Astrocyte of the hippocampus (primary cell): ENCODE measurements around the gene ATP11B.

Experiments
- DNase-seq: peaks from one replicate; pipeline ENCODE4 v3.0.0; 2011; ENCODE audit warnings: low read depth, low spot score

The ATP11B gene

DNA sequence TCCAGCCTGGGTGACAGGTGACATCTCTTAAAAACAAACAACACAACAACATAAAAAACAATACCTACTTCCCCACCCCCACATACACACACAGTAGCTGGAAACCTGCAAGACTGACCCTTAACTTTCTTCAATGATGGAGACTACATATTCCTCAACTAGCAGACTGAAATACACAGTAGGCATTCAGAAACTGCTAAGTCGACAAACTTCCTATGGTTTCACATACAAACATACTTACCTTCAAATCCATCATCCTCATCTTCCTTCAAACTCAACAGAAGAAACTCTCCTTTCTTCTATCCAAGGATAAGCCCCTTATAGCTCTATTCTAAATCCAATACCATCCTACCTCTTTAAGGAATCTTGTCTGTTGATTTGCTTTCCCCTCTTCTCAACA, 156.4 kb downstream of the ATP11B start:
- DNase-seq: no peak

DNA sequence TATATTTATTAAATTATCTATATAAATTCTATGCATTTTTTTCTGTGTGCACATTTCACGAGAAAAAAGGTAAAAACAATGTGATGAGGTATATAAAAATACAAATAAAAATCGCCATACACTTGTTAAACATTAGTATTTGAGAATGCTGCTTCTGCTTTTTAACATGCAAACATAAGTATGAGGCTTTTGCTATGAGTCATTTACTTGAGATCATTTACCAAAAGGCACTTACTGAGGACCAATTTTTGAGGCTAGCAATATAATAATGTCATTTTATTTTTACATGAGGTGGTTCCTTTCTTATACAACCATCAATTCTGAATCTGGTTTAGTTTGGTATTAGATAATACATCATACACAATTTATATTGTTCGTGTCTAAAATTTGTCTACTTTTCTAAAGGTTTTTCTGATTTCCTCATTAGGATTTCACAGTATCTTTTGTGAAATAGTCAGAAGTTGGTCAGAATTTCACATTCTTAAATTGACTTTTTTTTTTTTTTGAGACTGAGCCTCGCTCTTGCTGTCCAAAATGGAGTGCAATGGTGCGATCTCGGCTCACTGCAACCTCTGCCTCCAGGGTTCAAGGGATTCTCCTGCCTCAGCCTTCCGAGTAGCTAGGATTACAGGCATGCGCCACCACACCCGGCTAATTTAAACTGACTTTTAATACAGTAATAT, 161.4 kb downstream of the ATP11B start:
- DNase-seq: no peak

DNA sequence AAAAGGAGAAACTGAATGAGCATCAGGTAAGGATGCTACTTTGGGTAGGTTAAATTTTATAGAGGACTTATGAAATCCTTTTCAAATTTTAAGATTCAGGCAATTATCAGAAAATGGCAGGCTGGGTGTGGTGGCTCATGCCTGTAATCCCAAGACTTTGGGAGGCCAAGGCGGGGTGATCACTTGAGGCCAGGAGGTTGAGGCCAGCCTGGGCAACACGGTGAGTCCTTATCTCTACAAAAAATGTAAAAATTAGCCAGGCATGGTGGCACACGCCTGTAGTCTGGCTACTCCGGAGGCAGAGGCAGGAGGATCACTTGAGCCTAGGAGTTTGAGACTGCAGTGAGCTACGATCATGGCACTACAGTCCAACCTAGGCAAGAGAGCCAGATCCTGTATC, 163.9 kb downstream of the ATP11B start:
- no peak for DNase-seq

DNA sequence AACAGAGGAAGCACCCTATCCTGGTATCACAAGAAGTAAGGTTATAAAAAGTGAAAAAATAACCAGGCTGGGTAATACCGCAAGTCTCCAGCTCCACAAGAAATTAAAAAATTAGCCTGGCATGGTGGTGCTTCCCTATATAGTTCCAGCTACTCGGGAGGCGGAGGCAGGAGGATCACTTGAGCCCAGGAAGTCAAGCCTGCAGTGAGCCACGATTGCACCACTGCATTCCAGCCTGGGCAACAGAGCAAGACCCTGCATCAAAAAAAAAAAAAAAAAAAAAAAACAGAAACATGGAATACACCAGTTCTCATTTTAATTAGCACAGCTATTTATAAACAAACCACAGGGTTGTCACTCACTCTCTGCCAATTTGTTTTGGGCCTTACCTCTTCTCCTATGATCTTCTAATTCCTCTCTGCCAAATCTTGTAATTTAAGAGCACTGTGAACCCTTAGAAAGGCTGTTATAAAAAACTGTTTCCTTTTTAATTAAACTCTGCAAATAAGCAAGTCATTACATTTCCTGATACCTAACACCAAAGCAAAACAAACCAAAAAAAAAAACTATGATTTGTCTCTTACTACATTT, 164.5 kb downstream of the ATP11B start:
- no peak for DNase-seq

DNA sequence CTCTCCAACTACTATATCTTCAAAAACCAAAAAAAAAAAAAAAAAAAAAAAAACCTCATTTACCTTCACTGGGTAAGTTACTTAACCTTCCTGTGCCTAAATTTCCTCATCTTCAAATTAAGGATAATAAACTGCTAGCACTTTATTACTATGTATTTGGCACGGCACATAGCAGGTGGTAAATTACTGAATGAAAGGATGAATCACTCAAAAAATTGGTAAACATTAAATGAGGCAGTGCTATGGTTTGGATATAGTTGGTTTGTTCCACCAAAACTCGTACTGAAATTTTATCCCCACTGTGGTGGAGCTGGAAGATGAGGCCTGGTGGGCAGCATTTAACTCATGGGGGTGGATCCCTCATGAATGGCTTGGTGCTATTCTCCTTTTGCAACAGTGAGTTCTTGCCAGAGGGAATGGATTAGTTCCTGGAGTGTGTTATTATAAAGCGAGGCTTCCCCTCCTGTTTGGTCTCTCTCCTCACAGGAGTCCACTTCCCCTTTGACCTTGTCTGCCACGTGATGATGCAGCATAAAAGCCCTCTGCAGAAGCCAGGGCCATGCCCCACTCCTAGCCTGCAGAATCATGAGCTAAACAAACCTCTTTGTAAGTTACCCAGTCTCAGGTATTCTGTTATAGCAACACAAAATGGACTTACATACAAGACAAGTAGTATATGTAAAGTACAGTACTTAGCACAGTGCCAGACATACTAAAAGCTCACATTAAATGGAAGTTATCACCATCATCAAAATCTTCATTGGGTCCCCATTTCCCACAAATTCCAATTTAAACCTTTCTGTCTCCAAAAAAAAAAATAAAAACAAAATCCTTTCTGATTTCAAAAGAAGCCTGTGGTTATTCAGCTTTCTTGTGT, 166.4 kb downstream of the ATP11B start:
- DNase-seq: no peak

DNA sequence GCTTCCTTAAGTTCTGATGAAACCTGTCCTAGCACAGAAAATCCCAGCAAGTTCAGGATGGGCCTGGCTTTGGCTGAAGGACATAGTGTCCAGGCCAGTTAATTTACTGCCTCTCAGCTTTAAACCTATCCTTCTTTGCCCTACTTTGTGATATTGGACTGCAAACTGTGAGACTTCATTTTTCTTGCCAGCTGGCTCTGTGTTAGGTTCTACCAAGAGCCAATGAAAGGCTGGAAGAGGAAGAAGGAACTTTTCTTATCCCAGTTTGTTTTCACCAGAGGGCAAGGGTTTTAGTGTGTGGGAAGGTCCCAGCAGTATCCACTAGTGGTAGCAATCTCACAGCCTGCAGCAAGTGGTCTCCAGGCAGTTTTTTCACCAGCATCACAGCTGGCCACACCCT, 168.9 kb downstream of the ATP11B start:
- DNase-seq: no peak

DNA sequence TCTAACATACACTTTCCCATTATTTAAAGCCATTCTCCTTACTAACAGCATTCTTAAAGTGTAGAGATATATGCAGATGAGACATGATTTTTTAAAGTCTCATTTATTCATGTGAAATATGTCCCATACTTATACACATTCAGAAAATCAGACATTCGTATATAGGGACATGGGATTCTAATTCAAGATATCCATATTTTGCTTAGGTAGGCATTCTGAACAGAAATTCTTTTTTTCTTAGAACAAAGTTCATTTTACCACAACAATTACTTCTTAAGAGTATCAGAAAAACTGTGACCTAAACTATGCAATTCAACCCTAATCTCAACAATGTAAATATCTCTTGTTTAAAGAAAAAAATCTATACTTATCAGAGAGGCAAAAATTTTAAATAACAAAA, 170.9 kb downstream of the ATP11B start:
- no peak for DNase-seq

DNA sequence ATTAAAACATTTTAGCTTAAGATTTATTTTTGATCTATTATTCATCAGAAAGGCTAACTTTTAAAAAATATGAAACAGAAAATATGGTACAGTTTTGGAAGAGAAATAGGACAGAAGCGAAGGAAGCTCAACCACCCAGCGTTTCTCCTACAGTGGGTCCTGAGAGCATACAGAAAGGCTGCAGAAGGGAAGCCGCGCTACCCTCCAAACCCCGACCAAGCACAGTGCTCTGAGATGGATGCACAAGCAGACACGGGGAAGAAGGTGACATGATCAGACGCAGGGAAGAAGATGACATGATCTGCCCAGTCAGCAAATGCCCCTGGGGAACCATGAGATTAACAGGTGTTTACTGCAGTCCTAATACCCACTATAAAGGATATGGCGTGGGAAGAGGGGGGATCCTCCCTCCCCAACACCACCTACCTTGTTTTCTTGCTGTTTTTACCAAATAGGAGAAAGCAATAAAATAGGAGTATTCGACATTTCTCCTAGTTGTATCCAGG, 172.6 kb downstream of the ATP11B start:
- no peak for DNase-seq

DNA sequence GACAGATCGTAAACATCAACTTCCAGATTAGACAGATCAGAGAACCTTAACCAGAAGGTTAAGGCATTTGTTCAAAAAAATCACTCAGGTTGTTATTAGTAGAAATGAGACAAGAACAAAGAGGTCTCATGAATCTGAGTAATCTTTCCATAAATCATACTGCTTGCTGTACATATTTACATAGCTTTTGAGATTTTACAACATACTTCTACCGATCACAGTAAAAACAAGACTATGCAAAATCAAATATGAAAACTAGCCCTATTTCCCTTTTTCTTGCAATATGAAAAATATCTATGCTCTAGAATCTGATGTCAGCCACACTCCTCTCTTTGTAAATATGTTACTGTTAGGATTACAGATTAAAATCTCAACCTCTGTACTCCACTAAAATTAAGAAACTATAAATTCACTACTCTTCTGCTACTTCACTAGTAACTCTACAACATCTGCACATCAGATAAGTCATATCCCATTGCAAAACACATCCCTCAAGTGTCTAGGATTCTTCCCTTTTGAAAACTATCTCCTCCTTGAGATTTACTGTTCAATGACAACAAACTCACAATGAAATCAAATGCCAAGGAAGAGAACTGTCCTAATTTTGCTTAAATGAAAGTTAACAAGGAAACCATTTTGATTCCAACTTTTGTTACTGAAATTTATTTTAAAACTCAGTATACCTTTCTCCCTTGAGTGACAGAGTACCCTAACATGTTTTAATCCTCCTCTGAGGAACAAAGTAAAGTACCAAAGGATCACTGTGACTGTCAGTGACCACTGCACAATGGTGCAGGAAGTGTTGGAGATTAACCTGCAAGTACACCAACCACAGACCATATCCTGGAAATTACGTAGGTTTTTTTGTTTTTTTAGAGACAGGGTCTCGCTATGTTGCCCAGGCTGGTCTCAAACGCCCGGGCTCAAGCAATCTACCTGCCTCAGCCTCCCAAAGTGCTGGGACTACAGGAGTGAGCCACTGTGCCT, 174.2 kb downstream of the ATP11B start:
- DNase-seq: no peak

DNA sequence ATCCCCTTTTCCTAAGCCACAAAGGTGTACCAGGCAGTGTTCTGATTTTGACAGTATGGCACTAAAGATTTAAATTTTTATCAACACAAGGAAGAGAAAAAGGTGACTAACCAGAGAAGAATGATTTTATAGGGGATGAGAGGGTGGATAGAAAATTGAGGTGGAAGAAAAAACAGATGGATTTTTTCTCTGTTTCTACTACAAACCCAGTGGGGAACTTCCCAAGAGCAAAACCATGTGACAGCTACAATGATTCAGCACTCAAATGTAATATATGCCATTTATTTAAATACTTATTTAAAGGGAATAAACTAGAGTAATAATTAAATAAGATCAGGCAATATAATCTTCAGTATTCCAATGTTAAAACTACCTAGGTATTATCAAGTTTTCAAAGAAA, 176.0 kb downstream of the ATP11B start:
- peak; percentile 50 for DNase-seq

DNA sequence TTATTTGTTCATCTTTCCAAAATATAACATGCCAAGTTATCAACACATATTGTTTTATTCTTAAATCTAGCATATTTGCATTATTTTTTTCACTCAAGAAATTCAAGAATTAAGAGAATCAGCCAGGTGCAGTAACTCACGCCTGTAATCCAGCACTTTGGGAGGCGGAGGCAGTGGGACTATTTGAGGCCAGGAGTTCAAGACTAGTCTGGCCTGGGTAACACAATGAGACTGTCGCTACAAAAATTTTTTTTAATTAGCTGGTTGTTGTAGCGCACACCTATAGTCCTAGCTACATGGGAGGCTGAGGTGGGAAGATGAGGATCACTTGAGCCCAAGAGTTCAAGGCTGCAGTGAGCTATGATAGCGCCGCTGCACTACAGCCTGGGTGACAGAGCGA, 176.5 kb downstream of the ATP11B start:
- DNase-seq: no peak

DNA sequence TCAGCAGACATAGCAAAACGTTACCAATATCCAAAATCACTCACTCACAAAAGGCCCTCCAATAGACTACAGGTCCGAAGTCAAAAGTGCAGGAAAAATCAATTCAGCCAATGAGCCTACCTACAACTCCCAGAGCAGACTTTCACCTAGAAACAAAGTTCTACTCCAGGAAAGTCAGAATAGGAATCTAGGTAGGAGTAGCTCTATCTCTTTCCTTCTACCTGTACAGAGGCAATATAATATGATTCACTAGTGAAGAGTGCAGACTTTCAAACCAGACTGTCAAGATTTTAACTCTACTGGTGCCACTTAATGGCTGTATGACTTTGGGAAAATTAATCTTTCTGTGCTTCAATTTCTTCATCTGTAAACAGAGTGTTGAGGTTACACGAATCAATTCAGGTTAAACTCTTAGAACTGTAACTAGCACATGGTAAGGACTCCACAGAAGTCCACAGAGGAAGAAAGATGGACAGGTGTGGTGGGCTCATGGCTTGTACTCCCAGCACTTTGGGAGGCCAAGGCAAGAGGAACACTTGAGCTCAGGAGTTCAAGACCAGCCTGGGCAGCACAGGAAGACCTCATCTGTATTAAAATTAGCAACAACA, 177.6 kb downstream of the ATP11B start:
- no peak for DNase-seq
